ENCODE data around the gene LSS. TPM values are rescaled to one million over a fixed set of nuclear protein-coding genes. Genes with fewer than 3 reads are reported as not detected.

LSS gene
- total RNA-seq, 1 experiment from 2014 or later = 101 TPM

DNA sequence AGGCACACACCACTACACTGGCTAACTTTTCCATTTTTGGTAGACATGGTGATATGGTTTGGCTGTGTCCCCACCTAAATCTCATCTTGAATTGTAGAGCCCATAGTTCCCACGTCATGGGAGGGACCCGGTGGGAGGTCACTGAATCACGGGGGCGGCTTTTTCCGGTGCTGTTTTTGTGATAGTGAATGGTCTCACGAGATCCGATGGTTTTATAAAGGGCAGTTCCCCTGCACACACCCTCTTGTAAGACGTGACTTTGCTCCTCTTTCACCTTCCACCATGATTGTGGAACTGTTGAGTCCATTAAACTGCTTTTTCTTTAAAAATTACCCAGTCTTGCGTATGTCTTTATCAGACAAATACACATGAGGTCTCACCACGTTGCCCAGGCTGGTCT is 71.9 kb downstream of the LSS start (continued):
- TF ChIP-seq ZNF532 (CRISPR knock-in tag; IDR thresholded peaks at IDR 0.05; ENCODE audit: borderline replicate concordance) (no peak), USF1 (CRISPR knock-in tag; IDR thresholded peaks at IDR 0.05) (no peak), FOXJ3 (CRISPR knock-in tag; IDR thresholded peaks at IDR 0.05; ENCODE audit: borderline replicate concordance) (no peak), TEAD4 (CRISPR knock-in tag; IDR thresholded peaks at IDR 0.05) (no peak), ZNF317 (CRISPR knock-in tag; IDR thresholded peaks at IDR 0.05; ENCODE audit: borderline replicate concordance, low read depth) (no peak)
- TF ChIP-seq, protein P1, sequence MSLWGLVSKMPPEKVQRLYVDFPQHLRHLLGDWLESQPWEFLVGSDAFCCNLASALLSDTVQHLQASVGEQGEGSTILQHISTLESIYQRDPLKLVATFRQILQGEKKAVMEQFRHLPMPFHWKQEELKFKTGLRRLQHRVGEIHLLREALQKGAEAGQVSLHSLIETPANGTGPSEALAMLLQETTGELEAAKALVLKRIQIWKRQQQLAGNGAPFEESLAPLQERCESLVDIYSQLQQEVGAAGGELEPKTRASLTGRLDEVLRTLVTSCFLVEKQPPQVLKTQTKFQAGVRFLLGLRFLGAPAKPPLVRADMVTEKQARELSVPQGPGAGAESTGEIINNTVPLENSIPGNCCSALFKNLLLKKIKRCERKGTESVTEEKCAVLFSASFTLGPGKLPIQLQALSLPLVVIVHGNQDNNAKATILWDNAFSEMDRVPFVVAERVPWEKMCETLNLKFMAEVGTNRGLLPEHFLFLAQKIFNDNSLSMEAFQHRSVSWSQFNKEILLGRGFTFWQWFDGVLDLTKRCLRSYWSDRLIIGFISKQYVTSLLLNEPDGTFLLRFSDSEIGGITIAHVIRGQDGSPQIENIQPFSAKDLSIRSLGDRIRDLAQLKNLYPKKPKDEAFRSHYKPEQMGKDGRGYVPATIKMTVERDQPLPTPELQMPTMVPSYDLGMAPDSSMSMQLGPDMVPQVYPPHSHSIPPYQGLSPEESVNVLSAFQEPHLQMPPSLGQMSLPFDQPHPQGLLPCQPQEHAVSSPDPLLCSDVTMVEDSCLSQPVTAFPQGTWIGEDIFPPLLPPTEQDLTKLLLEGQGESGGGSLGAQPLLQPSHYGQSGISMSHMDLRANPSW (CRISPR knock-in tag; conservative IDR thresholded peaks at IDR 0.05; ENCODE audit: low read depth) = no peak

- ChIA-PET CTCF (no interaction called here), POLR2A (no interaction called here)
- no peak for ATAC-seq
These were observed 72.3 kb downstream of the LSS start for GRCh38 chr21:46156378-46156645.

More at GRCh38 chr21:46156378-46156645, 72.3 kb downstream of the LSS start:
- H3K27ac Mint-ChIP-seq = no peak overlapping the region
- no peaks in the 10 kb centered on the region for H3K9me3 Mint-ChIP-seq
- H3K27me3 Mint-ChIP-seq (ENCODE audit: low read depth) = no peaks in the 10 kb centered on the region
- no peak overlapping the region for H3K4me3 Mint-ChIP-seq
- no peaks in the 10 kb centered on the region for H3K36me3 Mint-ChIP-seq
- peaks cover 7% of the 10 kb centered on the region for H3K4me1 Mint-ChIP-seq
- no peak for DNase-seq (ENCODE audit: low spot score)
- TF ChIP-seq MXD4 (CRISPR knock-in tag; IDR thresholded peaks at IDR 0.05; ENCODE audit: borderline replicate concordance) (no peak), SMAD4 (CRISPR knock-in tag; IDR thresholded peaks at IDR 0.05) (no peak), GABPB1 (CRISPR knock-in tag; IDR thresholded peaks at IDR 0.05) (no peak), SMAD3 (CRISPR knock-in tag; IDR thresholded peaks at IDR 0.05; ENCODE audit: borderline replicate concordance) (no peak), NR1H2 (CRISPR knock-in tag; IDR thresholded peaks at IDR 0.05) (no peak), ELF4 (CRISPR knock-in tag; IDR thresholded peaks at IDR 0.05; ENCODE audit: low read depth) (no peak), KAT7 (CRISPR knock-in tag; IDR thresholded peaks at IDR 0.05; ENCODE audit: borderline replicate concordance) (no peak), ZBTB21 (CRISPR knock-in tag; IDR thresholded peaks at IDR 0.05; ENCODE audit: borderline replicate concordance) (no peak), NR3C1 (CRISPR knock-in tag; conservative IDR thresholded peaks at IDR 0.05; ENCODE audit: low read depth) (no peak), NFE2L1 (CRISPR knock-in tag; IDR thresholded peaks at IDR 0.05) (no peak), E2F1 (CRISPR knock-in tag; IDR thresholded peaks at IDR 0.05) (no peak), EMX1 (CRISPR knock-in tag; IDR thresholded peaks at IDR 0.05) (no peak)
- TF ChIP-seq, protein P2, sequence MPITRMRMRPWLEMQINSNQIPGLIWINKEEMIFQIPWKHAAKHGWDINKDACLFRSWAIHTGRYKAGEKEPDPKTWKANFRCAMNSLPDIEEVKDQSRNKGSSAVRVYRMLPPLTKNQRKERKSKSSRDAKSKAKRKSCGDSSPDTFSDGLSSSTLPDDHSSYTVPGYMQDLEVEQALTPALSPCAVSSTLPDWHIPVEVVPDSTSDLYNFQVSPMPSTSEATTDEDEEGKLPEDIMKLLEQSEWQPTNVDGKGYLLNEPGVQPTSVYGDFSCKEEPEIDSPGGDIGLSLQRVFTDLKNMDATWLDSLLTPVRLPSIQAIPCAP (CRISPR knock-in tag; IDR thresholded peaks at IDR 0.05) = no peak
- TF ChIP-seq, protein P3, sequence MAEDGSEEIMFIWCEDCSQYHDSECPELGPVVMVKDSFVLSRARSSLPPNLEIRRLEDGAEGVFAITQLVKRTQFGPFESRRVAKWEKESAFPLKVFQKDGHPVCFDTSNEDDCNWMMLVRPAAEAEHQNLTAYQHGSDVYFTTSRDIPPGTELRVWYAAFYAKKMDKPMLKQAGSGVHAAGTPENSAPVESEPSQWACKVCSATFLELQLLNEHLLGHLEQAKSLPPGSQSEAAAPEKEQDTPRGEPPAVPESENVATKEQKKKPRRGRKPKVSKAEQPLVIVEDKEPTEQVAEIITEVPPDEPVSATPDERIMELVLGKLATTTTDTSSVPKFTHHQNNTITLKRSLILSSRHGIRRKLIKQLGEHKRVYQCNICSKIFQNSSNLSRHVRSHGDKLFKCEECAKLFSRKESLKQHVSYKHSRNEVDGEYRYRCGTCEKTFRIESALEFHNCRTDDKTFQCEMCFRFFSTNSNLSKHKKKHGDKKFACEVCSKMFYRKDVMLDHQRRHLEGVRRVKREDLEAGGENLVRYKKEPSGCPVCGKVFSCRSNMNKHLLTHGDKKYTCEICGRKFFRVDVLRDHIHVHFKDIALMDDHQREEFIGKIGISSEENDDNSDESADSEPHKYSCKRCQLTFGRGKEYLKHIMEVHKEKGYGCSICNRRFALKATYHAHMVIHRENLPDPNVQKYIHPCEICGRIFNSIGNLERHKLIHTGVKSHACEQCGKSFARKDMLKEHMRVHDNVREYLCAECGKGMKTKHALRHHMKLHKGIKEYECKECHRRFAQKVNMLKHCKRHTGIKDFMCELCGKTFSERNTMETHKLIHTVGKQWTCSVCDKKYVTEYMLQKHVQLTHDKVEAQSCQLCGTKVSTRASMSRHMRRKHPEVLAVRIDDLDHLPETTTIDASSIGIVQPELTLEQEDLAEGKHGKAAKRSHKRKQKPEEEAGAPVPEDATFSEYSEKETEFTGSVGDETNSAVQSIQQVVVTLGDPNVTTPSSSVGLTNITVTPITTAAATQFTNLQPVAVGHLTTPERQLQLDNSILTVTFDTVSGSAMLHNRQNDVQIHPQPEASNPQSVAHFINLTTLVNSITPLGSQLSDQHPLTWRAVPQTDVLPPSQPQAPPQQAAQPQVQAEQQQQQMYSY (CRISPR knock-in tag; IDR thresholded peaks at IDR 0.05) = no peak
- TF ChIP-seq, protein P4, sequence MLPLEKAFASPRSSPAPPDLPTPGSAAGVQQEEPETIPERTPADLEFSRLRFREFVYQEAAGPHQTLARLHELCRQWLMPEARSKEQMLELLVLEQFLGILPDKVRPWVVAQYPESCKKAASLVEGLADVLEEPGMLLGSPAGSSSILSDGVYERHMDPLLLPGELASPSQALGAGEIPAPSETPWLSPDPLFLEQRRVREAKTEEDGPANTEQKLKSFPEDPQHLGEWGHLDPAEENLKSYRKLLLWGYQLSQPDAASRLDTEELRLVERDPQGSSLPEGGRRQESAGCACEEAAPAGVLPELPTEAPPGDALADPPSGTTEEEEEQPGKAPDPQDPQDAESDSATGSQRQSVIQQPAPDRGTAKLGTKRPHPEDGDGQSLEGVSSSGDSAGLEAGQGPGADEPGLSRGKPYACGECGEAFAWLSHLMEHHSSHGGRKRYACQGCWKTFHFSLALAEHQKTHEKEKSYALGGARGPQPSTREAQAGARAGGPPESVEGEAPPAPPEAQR (CRISPR knock-in tag; IDR thresholded peaks at IDR 0.05) = no peak

Measured in WTC11 (cell line).